ENCODE results near the gene TSPO2. TPM values are rescaled to one million over a fixed set of nuclear protein-coding genes. Genes with fewer than 3 reads are reported as not detected.

TSPO2 gene
- total and polyA plus RNA-seq, 9 of the 15 experiments (the other 6 are each of a cell fraction or from before 2014, with no cell fraction given): not detected

DNA sequence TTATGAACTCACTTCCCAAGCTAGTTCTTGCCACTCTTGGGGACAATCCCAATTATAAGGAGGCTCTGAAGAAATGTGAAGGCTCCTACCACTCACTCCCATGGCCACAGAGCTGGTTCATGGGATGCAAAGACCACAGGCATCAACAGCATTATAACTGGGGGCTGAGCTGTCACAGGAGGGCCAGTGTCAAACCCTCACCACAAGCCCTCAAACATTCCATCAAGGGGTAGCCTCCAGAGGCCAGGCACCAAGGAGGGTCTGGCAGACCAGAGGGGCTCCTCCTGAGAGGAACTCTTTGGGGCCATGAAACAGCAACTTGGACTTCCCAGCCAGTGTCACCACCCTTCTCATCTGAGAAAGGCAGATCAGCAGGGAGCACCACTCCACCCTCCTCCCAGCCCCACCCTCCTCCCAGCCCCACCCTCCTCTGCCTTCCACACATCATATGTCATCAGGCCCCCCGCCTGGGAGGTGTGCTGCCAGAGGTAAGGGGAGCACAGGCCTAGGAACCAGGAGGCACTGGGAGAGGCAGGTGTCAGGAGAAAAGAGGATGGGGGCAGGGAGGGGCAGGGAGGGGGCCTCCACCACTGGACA, 1.2 kb upstream of the TSPO2 start:
- in situ Hi-C loops (cut with MboI): loop anchor here (25.0 kb wide), 1 partner anchor 1679 kb away; no protein-coding TSS in a partner anchor
- 0% methylated on average over 1 of the region's 1 CpG for WGBS (ENCODE audit: insufficient coverage, low coverage, missing lambda C conversion rate)
- DNase-seq (ENCODE audit: extremely low read depth in 1 of 4, low spot score in 3 of 4): peak in 2 of 4 experiments; percentile 37 to 46
- no peak for FAIRE-seq
- Histone ChIP-seq H3K4me1 (replicated peaks in 1 of 2; ENCODE audit: control insufficient read depth in 2 of 2, insufficient read depth in 2 of 2, low read length in 2 of 2) (peaks cover 0 to 9% of the 10 kb centered on the region in 2 experiments; a peak in 3 of 5 replicates), H3K27me3 (ENCODE audit: control insufficient read depth in 2 of 2, insufficient read depth in 2 of 2, low read length in 2 of 2) (peaks cover 0 to 8% of the 10 kb centered on the region in 2 experiments; a peak in 1 of 5 replicates), H3K36me3 (ENCODE audit: control insufficient read depth, insufficient read depth, low read length) (no peaks in the 10 kb centered on the region), H3K4me3 (no peak overlapping the region), H3K9me1 (ENCODE audit: control insufficient read depth, insufficient read depth, low read length) (peaks cover 3% of the 10 kb centered on the region), H3K27ac (ENCODE audit: extremely low read depth, low read depth, low read length) (no peak overlapping the region), H4K20me1 (replicated peaks; ENCODE audit: control insufficient read depth, insufficient read depth, low read length) (peaks cover 7% of the 10 kb centered on the region; the same call in 1 of the 2 replicates), H3K9me3 (replicated peaks; ENCODE audit: control insufficient read depth, insufficient read depth, low read depth, low read length) (no peaks in the 10 kb centered on the region), H2AFZ (ENCODE audit: low read depth, low read length) (no peak overlapping the region), H3K79me2 (ENCODE audit: control insufficient read depth, insufficient read depth, low read length) (no peaks in the 10 kb centered on the region), H3K9ac (ENCODE audit: insufficient read depth in 1 of 2, low read depth in 2 of 2, low read length in 2 of 2) (no peak overlapping the region), H3K4me2 (ENCODE audit: insufficient read depth, low read length) (no peak overlapping the region)
- BruUV-seq (replicated peaks): no TSS peak
- no peak for ATAC-seq
- intact Hi-C loops (cut with micrococcal nuclease): no loop called here
- POLR2A ChIA-PET: interaction anchor here (0.7 to 3.7 kb wide), 2 partner anchors 11 to 14 kb away, joined by 3 to 11 read pairs; no protein-coding TSS in a partner anchor
- CTCF ChIA-PET (ENCODE audit: low intra/inter-chr PET ratio): no interaction called here
- 0 out of 2 replicates have a peak, but pooled peaks have one; percentile 17 for TF ChIP-seq FOSL1 (tag; conservative IDR thresholded peaks at IDR 0.05)
- TF ChIP-seq ZNF263 (CRISPR knock-in tag; IDR thresholded peaks at IDR 0.05; ENCODE audit: borderline replicate concordance): peak; percentile 84
- no peak for TF ChIP-seq ZNF175 (CRISPR knock-in tag; IDR thresholded peaks at IDR 0.05; ENCODE audit: low read depth)

DNA sequence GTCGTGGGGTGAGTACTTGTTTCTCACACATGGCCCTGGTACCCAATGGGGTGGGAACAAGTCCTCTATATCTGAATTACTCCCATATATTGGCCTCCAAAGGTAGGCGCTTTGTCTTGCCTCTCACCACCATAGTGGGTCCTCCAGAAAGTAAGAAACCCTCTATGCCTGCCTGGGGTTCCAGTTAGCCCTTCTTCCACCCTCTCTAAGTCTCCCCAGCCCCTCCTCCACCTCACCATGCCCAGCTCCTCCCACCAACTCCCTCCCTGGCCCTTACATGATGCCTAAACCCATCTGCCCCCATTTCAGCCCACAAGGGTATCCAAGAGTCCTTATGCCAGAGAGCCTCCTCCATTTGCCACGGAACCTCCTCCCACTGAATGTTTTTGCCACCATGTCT, 884 bp downstream of the TSPO2 start:
- Histone ChIP-seq H3K27ac (ENCODE audit: extremely low read depth, low read depth, low read length) (no peak overlapping the region), H3K9me1 (ENCODE audit: control insufficient read depth, insufficient read depth, low read length) (peaks cover 3% of the 10 kb centered on the region), H3K9me3 (replicated peaks; ENCODE audit: control insufficient read depth, insufficient read depth, low read depth, low read length) (no peaks in the 10 kb centered on the region), H3K27me3 (ENCODE audit: control insufficient read depth in 2 of 2, insufficient read depth in 2 of 2, low read length in 2 of 2) (no peaks in the 10 kb centered on the region), H4K20me1 (replicated peaks; ENCODE audit: control insufficient read depth, insufficient read depth, low read length) (peaks cover 7% of the 10 kb centered on the region; the same call in 1 of the 2 replicates), H3K36me3 (ENCODE audit: control insufficient read depth, insufficient read depth, low read length) (no peaks in the 10 kb centered on the region), H2AFZ (ENCODE audit: low read depth, low read length) (no peak overlapping the region), H3K4me1 (replicated peaks in 1 of 2; ENCODE audit: control insufficient read depth in 2 of 2, insufficient read depth in 2 of 2, low read length in 2 of 2) (peaks cover 0 to 9% of the 10 kb centered on the region in 2 experiments; a peak in 3 of 5 replicates), H3K79me2 (ENCODE audit: control insufficient read depth, insufficient read depth, low read length) (no peaks in the 10 kb centered on the region), H3K9ac (ENCODE audit: insufficient read depth in 1 of 2, low read depth in 2 of 2, low read length in 2 of 2) (no peak overlapping the region), H3K4me2 (ENCODE audit: insufficient read depth, low read length) (no peak overlapping the region), H3K4me3 (no peak overlapping the region)
- intact Hi-C loops (cut with micrococcal nuclease): no loop called here
- 23% methylated on average over 3 of the region's 3 CpGs for WGBS (ENCODE audit: insufficient coverage, low coverage, missing lambda C conversion rate)
- ATAC-seq: no peak
- ChIA-PET CTCF (ENCODE audit: low intra/inter-chr PET ratio) (no interaction called here), POLR2A (interaction anchor here (3.7 kb wide), 1 partner anchor 12 kb away, joined by 11 read pairs; no protein-coding TSS in a partner anchor)
- DNase-seq (ENCODE audit: extremely low read depth in 1 of 4, low spot score in 3 of 4): no peak
- FAIRE-seq: no peak
- BruUV-seq (replicated peaks): no TSS peak
- in situ Hi-C loops (cut with MboI): loop anchor here (25.0 kb wide), 1 partner anchor 1681 kb away; no protein-coding TSS in a partner anchor
- TF ChIP-seq FOXJ2 (tag; IDR thresholded peaks at IDR 0.05) (no peak), NFRKB (IDR thresholded peaks at IDR 0.05; ENCODE audit: low read depth) (no peak), CBFB (CRISPR knock-in tag; IDR thresholded peaks at IDR 0.05) (no peak), CBX1 (IDR thresholded peaks at IDR 0.05; ENCODE audit: low read depth) (no peak), BDP1 (IDR thresholded peaks at IDR 0.05; ENCODE audit: insufficient read depth, insufficient read length) (no peak), SAP30 (IDR thresholded peaks at IDR 0.05; ENCODE audit: borderline replicate concordance, insufficient read depth, low read depth, low read length, poor library complexity, severe bottlenecking) (no peak), SREBF2 (CRISPR knock-in tag; IDR thresholded peaks at IDR 0.05) (no peak), EP400 (IDR thresholded peaks at IDR 0.05) (no peak), MCM3 (IDR thresholded peaks at IDR 0.05) (no peak), NRF1 (conservative IDR thresholded peaks at IDR 0.05 in 1 of 2, IDR thresholded peaks at IDR 0.05 in 1 of 2) (no peak), STAG1 (CRISPR knock-in tag; IDR thresholded peaks at IDR 0.05; ENCODE audit: borderline replicate concordance) (no peak)
- TF ChIP-seq, protein P1, sequence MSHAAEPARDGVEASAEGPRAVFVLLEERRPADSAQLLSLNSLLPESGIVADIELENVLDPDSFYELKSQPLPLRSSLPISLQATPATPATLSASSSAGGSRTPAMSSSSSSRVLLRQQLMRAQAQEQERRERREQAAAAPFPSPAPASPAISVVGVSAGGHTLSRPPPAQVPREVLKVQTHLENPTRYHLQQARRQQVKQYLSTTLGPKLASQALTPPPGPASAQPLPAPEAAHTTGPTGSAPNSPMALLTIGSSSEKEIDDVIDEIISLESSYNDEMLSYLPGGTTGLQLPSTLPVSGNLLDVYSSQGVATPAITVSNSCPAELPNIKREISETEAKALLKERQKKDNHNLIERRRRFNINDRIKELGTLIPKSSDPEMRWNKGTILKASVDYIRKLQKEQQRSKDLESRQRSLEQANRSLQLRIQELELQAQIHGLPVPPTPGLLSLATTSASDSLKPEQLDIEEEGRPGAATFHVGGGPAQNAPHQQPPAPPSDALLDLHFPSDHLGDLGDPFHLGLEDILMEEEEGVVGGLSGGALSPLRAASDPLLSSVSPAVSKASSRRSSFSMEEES (CRISPR knock-in tag; IDR thresholded peaks at IDR 0.05): no peak

Data from K562 (cell line).